WTC11 (cell line): ENCODE measurements around the gene CDX1. TPM values are rescaled to one million over a fixed set of nuclear protein-coding genes. Genes with fewer than 3 reads are reported as not detected.

ENCODE experiments used
- ATAC-seq: fragments of 200-7000 bp; cut with Tn5 transposase; 2 replicates; pipeline ENCODE4 v1.10.0; 2021; ENCODE audit warnings: mild to moderate bottlenecking, moderate library complexity
- CTCF ChIA-PET: fragments of 300-600 bp; sonication (Branson Sonifier 250); formaldehyde crosslinking; loops from one replicate; lab custom pipeline; 2021; ENCODE audit warnings: antibody characterized with exemption; lab: Charles Lee
- POLR2A ChIA-PET: fragments of 350-600 bp; sonication (Branson Sonifier 250); formaldehyde crosslinking; loops from one replicate; lab custom pipeline; 2021; ENCODE audit warnings: antibody characterized with exemption; lab: Charles Lee
- DNase-seq: peaks from one replicate; pipeline ENCODE4 v3.0.0; 2021; ENCODE audit warnings: low spot score
- H3K27ac Mint-ChIP-seq: 2 replicates; pipeline ENCODE4 v1.8.0; 2021; ENCODE audit warnings: mixed read lengths
- H3K27me3 Mint-ChIP-seq: 2 replicates; pipeline ENCODE4 v1.8.0; 2021; ENCODE audit warnings: low read depth, mild to moderate bottlenecking, moderate library complexity, mixed read lengths
- H3K36me3 Mint-ChIP-seq: 2 replicates; pipeline ENCODE4 v1.8.0; 2021; ENCODE audit warnings: mixed read lengths
- H3K4me1 Mint-ChIP-seq: 2 replicates; pipeline ENCODE4 v1.8.0; 2022; ENCODE audit warnings: mixed read lengths
- H3K4me3 Mint-ChIP-seq: 2 replicates; pipeline ENCODE4 v1.8.0; 2021; ENCODE audit warnings: mild to moderate bottlenecking, moderate library complexity, mixed read lengths
- H3K9me3 Mint-ChIP-seq: 2 replicates; pipeline ENCODE4 v1.8.0; 2021; ENCODE audit warnings: mixed read lengths
- ATF1 ChIP-seq: sonication (generic); formaldehyde crosslinking; IDR thresholded peaks from 2 replicates; pipeline ENCODE4 v1.8.1; 2023; ENCODE audit warnings: mild to moderate bottlenecking, moderate library complexity, missing genetic modification reagents
- ATF3 ChIP-seq: sonication (generic); formaldehyde crosslinking; conservative IDR thresholded peaks from 2 replicates; pipeline ENCODE4 v1.8.1; 2022; ENCODE audit warnings: mild to moderate bottlenecking, missing genetic modification reagents
- CREB1 ChIP-seq: sonication (generic); formaldehyde crosslinking; IDR thresholded peaks from 2 replicates; pipeline ENCODE4 v1.8.0; 2023; ENCODE audit warnings: mild to moderate bottlenecking, missing genetic modification reagents
- CTCF ChIP-seq: fragments of 200-600 bp; IDR thresholded peaks from 2 replicates; pipeline ENCODE4 v1.8.0; 2022; ENCODE audit warnings: antibody characterized with exemption
- E2F5 ChIP-seq: sonication (generic); formaldehyde crosslinking; IDR thresholded peaks from 2 replicates; pipeline ENCODE4 v1.8.1; 2022; ENCODE audit warnings: mild to moderate bottlenecking, moderate library complexity, missing genetic modification reagents
- ESRRA ChIP-seq: sonication (generic); formaldehyde crosslinking; IDR thresholded peaks from 2 replicates; pipeline ENCODE4 v1.8.1; 2022; ENCODE audit warnings: mild to moderate bottlenecking, missing genetic modification reagents, borderline replicate concordance
- FOXJ3 ChIP-seq: sonication (generic); formaldehyde crosslinking; IDR thresholded peaks from 2 replicates; pipeline ENCODE4 v1.9.0; 2021; ENCODE audit warnings: missing genetic modification reagents, mild to moderate bottlenecking, borderline replicate concordance
- FOXK1 ChIP-seq: sonication (generic); formaldehyde crosslinking; IDR thresholded peaks from 2 replicates; pipeline ENCODE4 v1.8.0; 2022; ENCODE audit warnings: mild to moderate bottlenecking, moderate library complexity, missing genetic modification reagents
- GABPB1 ChIP-seq: sonication (generic); formaldehyde crosslinking; IDR thresholded peaks from 2 replicates; pipeline ENCODE4 v1.8.1; 2023; ENCODE audit warnings: mild to moderate bottlenecking, missing genetic modification reagents
- GRHL2 ChIP-seq: fragments of 250-450 bp; sonication (Bioruptor Pico); IDR thresholded peaks from 2 replicates; pipeline ENCODE4 v1.8.0; 2022; ENCODE audit warnings: mild to moderate bottlenecking, moderate library complexity; ENCODE audit not compliant: insufficient replicate concordance, severe bottlenecking
- GTF2I ChIP-seq: fragments of 250-450 bp; sonication (Bioruptor Pico); conservative IDR thresholded peaks from 2 replicates; pipeline ENCODE4 v1.4.0; 2021; ENCODE audit warnings: mild to moderate bottlenecking
- HMGXB4 ChIP-seq: sonication (generic); formaldehyde crosslinking; IDR thresholded peaks from 2 replicates; pipeline ENCODE4 v1.8.1; 2023; ENCODE audit warnings: mild to moderate bottlenecking, moderate library complexity, missing genetic modification reagents
- MLX ChIP-seq: sonication (generic); formaldehyde crosslinking; IDR thresholded peaks from 2 replicates; pipeline ENCODE4 v1.8.1; 2023; ENCODE audit warnings: mild to moderate bottlenecking, missing genetic modification reagents, moderate library complexity
- NFE2L1 ChIP-seq: sonication (generic); formaldehyde crosslinking; IDR thresholded peaks from 2 replicates; pipeline ENCODE4 v1.8.1; 2023; ENCODE audit warnings: missing genetic modification reagents
- NFYB ChIP-seq: sonication (generic); formaldehyde crosslinking; conservative IDR thresholded peaks from 2 replicates; pipeline ENCODE4 v1.8.0; 2022; ENCODE audit warnings: low read depth, missing genetic modification reagents
- TP53 ChIP-seq: sonication (generic); formaldehyde crosslinking; IDR thresholded peaks from 2 replicates; pipeline ENCODE4 v1.8.1; 2023; ENCODE audit warnings: mild to moderate bottlenecking, missing genetic modification reagents
- USF1 ChIP-seq: sonication (generic); formaldehyde crosslinking; IDR thresholded peaks from 2 replicates; pipeline ENCODE4 v1.8.0; 2022; ENCODE audit warnings: mild to moderate bottlenecking, missing genetic modification reagents
- USF2 ChIP-seq: sonication (generic); formaldehyde crosslinking; IDR thresholded peaks from 2 replicates; pipeline ENCODE4 v1.8.1; 2023; ENCODE audit warnings: mild to moderate bottlenecking, missing genetic modification reagents, moderate library complexity
- ZNF138 ChIP-seq: sonication (generic); formaldehyde crosslinking; conservative IDR thresholded peaks from 2 replicates; pipeline ENCODE4 v1.8.1; 2022; ENCODE audit warnings: mild to moderate bottlenecking, moderate library complexity, missing genetic modification reagents
- ZNF512 ChIP-seq: sonication (generic); formaldehyde crosslinking; IDR thresholded peaks from 2 replicates; pipeline ENCODE4 v1.8.1; 2022; ENCODE audit warnings: missing genetic modification reagents, borderline replicate concordance
- ZNF532 ChIP-seq: fragments of 250-450 bp; sonication (Bioruptor Pico); IDR thresholded peaks from 2 replicates; pipeline ENCODE4 v1.9.0; 2021; ENCODE audit warnings: mild to moderate bottlenecking, borderline replicate concordance
- total RNA-seq: library from RNA; stranded (reverse); gene quantifications from 3 replicates; pipeline ENCODE4 v1.2.3, GENCODE V29; 2021

The CDX1 gene
- total RNA-seq, 1 experiment from 2014 or later, result 0.13 TPM

- TF ChIP-seq ZNF512 (CRISPR knock-in tag), result no peak
These were observed 52.1 kb downstream of the CDX1 start (continued) for GRCh38 chr5:150218693-150219035.

- no peak overlapping the region for H3K4me3 Mint-ChIP-seq
- POLR2A ChIA-PET, result no interaction called here
- no peak for DNase-seq
- no peaks in the 10 kb centered on the region for H3K36me3 Mint-ChIP-seq
- peaks cover 9% of the 10 kb centered on the region for H3K27me3 Mint-ChIP-seq
- TF ChIP-seq USF2, result peak; percentile 84
- peak; percentile 76 for TF ChIP-seq USF1 (CRISPR knock-in tag)
- TF ChIP-seq ATF1 (CRISPR knock-in tag), result no peak
- no peak for TF ChIP-seq ZNF532 (CRISPR knock-in tag)
- peak; percentile 46 for TF ChIP-seq NFYB (CRISPR knock-in tag)
- TF ChIP-seq GABPB1 (CRISPR knock-in tag), result no peak
- no peak for TF ChIP-seq FOXJ3 (CRISPR knock-in tag)
- no peak for TF ChIP-seq FOXK1 (CRISPR knock-in tag)
- no peaks in the 10 kb centered on the region for H3K9me3 Mint-ChIP-seq
- ATAC-seq, result no peak
- CTCF ChIA-PET, result interaction anchor here (0.5 to 2.9 kb wide), 16 partner anchors 9 to 317 kb away, joined by 3 to 20 read pairs (median 4); no protein-coding TSS in a partner anchor
- H3K4me1 Mint-ChIP-seq, result no peaks in the 10 kb centered on the region
- H3K27ac Mint-ChIP-seq, result no peak overlapping the region
These were observed 52.6 kb downstream of the CDX1 start for GRCh38 chr5:150219142-150219541.

GRCh38 chr5:150219861-150220260 is 53.3 kb downstream of the CDX1 start:
- H3K4me3 Mint-ChIP-seq, result no peak overlapping the region
- peaks cover 7% of the 10 kb centered on the region for H3K27me3 Mint-ChIP-seq
- ATAC-seq, result no peak
- no peaks in the 10 kb centered on the region for H3K9me3 Mint-ChIP-seq
- ChIA-PET CTCF (interaction anchor here (0.5 to 2.9 kb wide), 6 partner anchors 10 to 174 kb away, joined by 3 to 18 read pairs (median 6); no protein-coding TSS in a partner anchor), POLR2A (no interaction called here)
- no peak for DNase-seq
- H3K27ac Mint-ChIP-seq, result no peak overlapping the region
- H3K36me3 Mint-ChIP-seq, result no peaks in the 10 kb centered on the region
- no peaks in the 10 kb centered on the region for H3K4me1 Mint-ChIP-seq
- TF ChIP-seq NFE2L1 (CRISPR knock-in tag) (no peak), CTCF (no peak), ZNF138 (no peak), E2F5 (CRISPR knock-in tag) (no peak), GRHL2 (CRISPR knock-in tag) (no peak), ESRRA (CRISPR knock-in tag) (no peak), CREB1 (no peak), HMGXB4 (CRISPR knock-in tag) (no peak), MLX (CRISPR knock-in tag) (no peak), ATF3 (CRISPR knock-in tag) (no peak), GTF2I (CRISPR knock-in tag) (no peak), TP53 (no peak)
